A673 (cell line): ENCODE data around the gene RGS7.

Source experiments
- CTCF ChIP-seq: fragments of 300-800, 200-600 bp; sonication (generic); conservative IDR thresholded peaks from 2 replicates; pipeline ENCODE4 v1.5.1; 2017; ENCODE audit warnings: low read depth, mild to moderate bottlenecking, antibody characterized with exemption, low read length, moderate library complexity, mixed read lengths
- EZH2 ChIP-seq: fragments of 200-600 bp; sonication (generic); IDR thresholded peaks from 2 replicates; pipeline ENCODE4 v1.6.1; 2017; ENCODE audit warnings: borderline replicate concordance, low read depth, mild to moderate bottlenecking, mixed read lengths, antibody characterized with exemption, low read length; ENCODE audit not compliant: poor library complexity, severe bottlenecking

- TF ChIP-seq EZH2 (no peak), CTCF (no peak)
These were observed 139.5 kb downstream of the RGS7 start for GRCh38 chr1:241217516-241217915.
